GM12878 (cell line): ENCODE results near the gene RFXAP. TPM values are rescaled to one million over a fixed set of nuclear protein-coding genes. Genes with fewer than 3 reads are reported as not detected.

Source experiments
- ATAC-seq: fragments of 200-7000 bp; cut with Tn5 transposase; 3 replicates; pipeline ENCODE4 v1.9.1; 2020; ENCODE audit warnings: mild to moderate bottlenecking, moderate library complexity
- BruUV-seq: library from RNA; stranded (reverse); fragments of 400-500 nt; replicated peaks from 2 replicates; lab custom pipeline; 2021; lab: Mats Ljungman, UMichigan
- CTCF ChIA-PET: fragments of 300-600 bp; sonication (Branson Sonifier 250); formaldehyde crosslinking; extraction: SDS; loops from one replicate; lab custom pipeline; 2021; ENCODE audit warnings: inconsistent platforms; lab: Yijun Ruan, JAX
- POLR2A ChIA-PET: fragments of 350-600 bp; formaldehyde crosslinking; extraction: SDS; loops from one replicate; lab custom pipeline; 2021; ENCODE audit warnings: inconsistent platforms; lab: Charles Lee
- RAD21 ChIA-PET: fragments of 300-600 bp; sonication (Branson Sonifier 250); formaldehyde crosslinking; loops from one replicate; lab custom pipeline; 2023; ENCODE audit warnings: antibody characterized with exemption; ENCODE audit not compliant: unreplicated experiment; lab: Charles Lee
- SMC1A ChIA-PET: fragments of 300-600 bp; sonication (Branson Sonifier 250); formaldehyde crosslinking; loops from one replicate; lab custom pipeline; 2023; ENCODE audit not compliant: unreplicated experiment, uncharacterized antibody; lab: Charles Lee
- DNase-seq: peaks from one replicate; pipeline ENCODE4 v3.0.0-alpha.2; 2011; ENCODE audit warnings: low read depth, low spot score
- FAIRE-seq: peaks from 3 replicates; lab custom pipeline; 2011; peaks lifted over from hg19 to GRCh38; lab: Jason Lieb, UNC
- H2AFZ ChIP-seq: 2 replicates; pipeline ENCODE4 v1.6.0; 2011; ENCODE audit warnings: low read depth, low read length, control low read depth; ENCODE audit not compliant: control insufficient read depth
- H3K27ac ChIP-seq: 2 replicates; pipeline ENCODE4 v1.5.1; 2011; ENCODE audit warnings: control low read depth; ENCODE audit not compliant: control insufficient read depth, insufficient read depth
- H3K27me3 ChIP-seq, 2 experiments: replicated peaks in 1 of 2; 2 replicates each; pipeline versions ENCODE4 v1.6.0 to v1.6.1; 2011; ENCODE audit warnings: low read length in 1 of 2; ENCODE audit not compliant: control insufficient read depth in 2 of 2, insufficient read depth in 2 of 2
- H3K36me3 ChIP-seq, 2 experiments: 2 replicates each; pipeline ENCODE4 v1.5.1; 2011; ENCODE audit warnings: low read length in 1 of 2; ENCODE audit not compliant: control insufficient read depth in 2 of 2, insufficient read depth in 2 of 2
- H3K4me1 ChIP-seq: 2 replicates; pipeline ENCODE4 v1.6.1; 2011; ENCODE audit warnings: mild to moderate bottlenecking, low read length, moderate library complexity, mixed read lengths; ENCODE audit not compliant: control insufficient read depth, insufficient read depth
- H3K4me2 ChIP-seq: 2 replicates; pipeline ENCODE4 v1.6.0; 2011; ENCODE audit warnings: control low read depth; ENCODE audit not compliant: control insufficient read depth, insufficient read depth
- H3K4me3 ChIP-seq: fragments of 200-600 bp; sonication (generic); 2 replicates; pipeline ENCODE4 v1.5.1; 2016
- H3K79me2 ChIP-seq: 2 replicates; pipeline ENCODE4 v1.6.0; 2011; ENCODE audit warnings: low read length; ENCODE audit not compliant: control insufficient read depth, insufficient read depth
- H3K9ac ChIP-seq: 2 replicates; pipeline ENCODE4 v1.8.0; 2011; ENCODE audit warnings: low read length, control low read depth, mixed read lengths; ENCODE audit not compliant: control insufficient read depth, insufficient read depth
- H3K9me3 ChIP-seq: replicated peaks from 3 replicates; pipeline ENCODE4 v1.5.1; 2011; ENCODE audit warnings: mild to moderate bottlenecking, low read length; ENCODE audit not compliant: control insufficient read depth, insufficient read depth
- H4K20me1 ChIP-seq: 2 replicates; pipeline ENCODE4 v1.6.0; 2011; ENCODE audit not compliant: control insufficient read depth, insufficient read depth
- ATF7 ChIP-seq: fragments of 450-650 bp; IDR thresholded peaks from 2 replicates; pipeline ENCODE4 v1.6.1; 2016; ENCODE audit warnings: low read depth, mild to moderate bottlenecking
- CREB1 ChIP-seq: IDR thresholded peaks from 2 replicates; pipeline ENCODE4 v1.6.1; 2012; ENCODE audit warnings: low read depth, mild to moderate bottlenecking, inconsistent platforms
- ETV6 ChIP-seq, 2 experiments: fragments of 450-650 bp in 1 of 2; IDR thresholded peaks in 1 of 2; conservative IDR thresholded peaks in 1 of 2; 2 replicates each; pipeline ENCODE4 v1.6.1; 2014; ENCODE audit warnings: antibody characterized with exemption in 1 of 2, borderline replicate concordance in 1 of 2, low read depth in 1 of 2, mild to moderate bottlenecking in 1 of 2, moderate library complexity in 1 of 2
- HDAC6 ChIP-seq: fragments of 200-600 bp; sonication (generic); IDR thresholded peaks from one replicate; pipeline ENCODE4 v1.8.0; 2017; ENCODE audit warnings: antibody characterized with exemption; ENCODE audit not compliant: unreplicated experiment
- HSF1 ChIP-seq: fragments of 150-350 bp; IDR thresholded peaks from 2 replicates; pipeline ENCODE4 v1.6.1; 2014; ENCODE audit warnings: mild to moderate bottlenecking, low read depth, low read length
- KAT2A ChIP-seq: conservative IDR thresholded peaks from 2 replicates; pipeline ENCODE4 v1.6.1; 2011; ENCODE audit warnings: low read depth, low read length; ENCODE audit not compliant: control insufficient read depth
- NFXL1 ChIP-seq: fragments of 450-650 bp; IDR thresholded peaks from 2 replicates; pipeline ENCODE4 v1.6.1; 2017; ENCODE audit warnings: antibody characterized with exemption, mild to moderate bottlenecking, borderline replicate concordance
- PML ChIP-seq: IDR thresholded peaks from 2 replicates; pipeline ENCODE4 v1.6.1; 2012; ENCODE audit warnings: low read length, inconsistent platforms
- RB1 ChIP-seq: fragments of 450-650 bp; formaldehyde crosslinking; IDR thresholded peaks from 2 replicates; pipeline ENCODE4 v1.6.1; 2017; ENCODE audit warnings: mild to moderate bottlenecking, borderline replicate concordance
- SIN3A ChIP-seq: IDR thresholded peaks from 2 replicates; pipeline ENCODE4 v1.6.1; 2012; ENCODE audit warnings: low read depth, low read length, improper control_type of control experiment
- STAT3 ChIP-seq: IDR thresholded peaks from 2 replicates; pipeline ENCODE4 v1.6.1; 2011; ENCODE audit warnings: low read depth, low read length, improper control_type of control experiment
- TAF1 ChIP-seq: IDR thresholded peaks from 2 replicates; pipeline ENCODE4 v1.6.1; 2011; ENCODE audit warnings: mild to moderate bottlenecking, low read depth, low read length, borderline replicate concordance
- ZNF24 ChIP-seq: fragments of 450-650 bp; IDR thresholded peaks from 2 replicates; pipeline ENCODE4 v1.6.1; 2017; ENCODE audit warnings: antibody characterized with exemption, mild to moderate bottlenecking
- WGBS: methylation state at CpG from one replicate; pipeline ENCODE4 v1.1.6; 2016; ENCODE audit warnings: low lambda C conversion rate; ENCODE audit not compliant: insufficient replicate concordance, insufficient coverage; ENCODE audit errors: missing lambda C conversion rate; 5-methylcytosine and 5-hydroxymethylcytosine counted together
- in situ Hi-C: fragments of 300-500 bp; cut with MboI; formaldehyde crosslinking; loops from 9 replicates; pipeline ENCODE4 v1.14.3; 2018; ENCODE audit warnings: mixed read lengths
- intact Hi-C: fragments of 100-400 bp; cut with micrococcal nuclease; formaldehyde crosslinking; loops from one replicate; pipeline ENCODE4 v1.14.2; 2022; ENCODE audit not compliant: unreplicated experiment
- polyA plus RNA-seq, 11 experiments: library from polyadenylated mRNA; depleted of rRNA in 4 of 11; unstranded in 6 of 11; stranded (reverse) in 5 of 11; fragments of >200 nt; fragmentation: Nextera tagmentation in 4 of 11; fragmentation: Illumina TruSeq in 1 of 11; extraction: Ambion mirVana in 4 of 11; extraction: Trizol in 1 of 11; gene quantifications; 1 replicate in 1 of 11; 2 replicates in 10 of 11; pipeline versions ENCODE4 v1.2.1 to v1.2.3, GENCODE V29; 2011 to 2016; ENCODE audit warnings: inconsistent platforms in 2 of 11, missing spikeins in 2 of 11, low read depth in 1 of 11
- total RNA-seq, 4 experiments: library from RNA; depleted of rRNA in 3 of 4; stranded (reverse); fragments of >200 nt in 3 of 4; fragmentation: Illumina TruSeq in 1 of 4; extraction: Trizol in 1 of 4; gene quantifications; 2 replicates each; pipeline versions ENCODE4 v1.2.1 to v1.2.3, GENCODE V29; 2013 to 2021
- TF ChIP-seq, protein P1 (sequence below): fragments of 450-650 bp; IDR thresholded peaks from 2 replicates; pipeline ENCODE4 v1.6.1; 2017; ENCODE audit warnings: antibody characterized with exemption, mild to moderate bottlenecking, moderate library complexity

Gene RFXAP
- total and polyA plus RNA-seq, 10 of the 15 experiments (the other 5 are each of a cell fraction or from before 2014, with no cell fraction given), result 3.4 to 13.3 (median 7.7) TPM

- no peak for TF ChIP-seq HSF1
- TF ChIP-seq, all 136 proteins: peak for 0
Observed at GRCh38 chr13:36859259-36859658, 40.2 kb downstream of the RFXAP start (continued).

GRCh38 chr13:36862002-36862685 lies 43.1 kb downstream of the RFXAP start:
- Histone ChIP-seq H3K4me1 (no peaks in the 10 kb centered on the region), H3K9me3 (no peaks in the 10 kb centered on the region), H3K79me2 (no peaks in the 10 kb centered on the region)
- 38% methylated on average over 6 of the region's 6 CpGs for WGBS
- SMC1A ChIA-PET, result no interaction called here
- no peak for TF ChIP-seq ATF7
- no peak for TF ChIP-seq CREB1
- TF ChIP-seq SIN3A, result no peak
- no peak for TF ChIP-seq PML
- TF ChIP-seq STAT3, result no peak
- TF ChIP-seq HDAC6, result no peak
- no peak for TF ChIP-seq KAT2A
- TF ChIP-seq, protein P1, sequence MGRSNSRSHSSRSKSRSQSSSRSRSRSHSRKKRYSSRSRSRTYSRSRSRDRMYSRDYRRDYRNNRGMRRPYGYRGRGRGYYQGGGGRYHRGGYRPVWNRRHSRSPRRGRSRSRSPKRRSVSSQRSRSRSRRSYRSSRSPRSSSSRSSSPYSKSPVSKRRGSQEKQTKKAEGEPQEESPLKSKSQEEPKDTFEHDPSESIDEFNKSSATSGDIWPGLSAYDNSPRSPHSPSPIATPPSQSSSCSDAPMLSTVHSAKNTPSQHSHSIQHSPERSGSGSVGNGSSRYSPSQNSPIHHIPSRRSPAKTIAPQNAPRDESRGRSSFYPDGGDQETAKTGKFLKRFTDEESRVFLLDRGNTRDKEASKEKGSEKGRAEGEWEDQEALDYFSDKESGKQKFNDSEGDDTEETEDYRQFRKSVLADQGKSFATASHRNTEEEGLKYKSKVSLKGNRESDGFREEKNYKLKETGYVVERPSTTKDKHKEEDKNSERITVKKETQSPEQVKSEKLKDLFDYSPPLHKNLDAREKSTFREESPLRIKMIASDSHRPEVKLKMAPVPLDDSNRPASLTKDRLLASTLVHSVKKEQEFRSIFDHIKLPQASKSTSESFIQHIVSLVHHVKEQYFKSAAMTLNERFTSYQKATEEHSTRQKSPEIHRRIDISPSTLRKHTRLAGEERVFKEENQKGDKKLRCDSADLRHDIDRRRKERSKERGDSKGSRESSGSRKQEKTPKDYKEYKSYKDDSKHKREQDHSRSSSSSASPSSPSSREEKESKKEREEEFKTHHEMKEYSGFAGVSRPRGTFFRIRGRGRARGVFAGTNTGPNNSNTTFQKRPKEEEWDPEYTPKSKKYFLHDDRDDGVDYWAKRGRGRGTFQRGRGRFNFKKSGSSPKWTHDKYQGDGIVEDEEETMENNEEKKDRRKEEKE, result no peak
- no peak for TF ChIP-seq NFXL1
- TF ChIP-seq TAF1, result no peak
- no peak for TF ChIP-seq ZNF24
- TF ChIP-seq RB1, result no peak
- no peak for TF ChIP-seq ETV6 (conservative IDR thresholded peaks at IDR 0.05 in 1 of 2, IDR thresholded peaks at IDR 0.05 in 1 of 2; ENCODE audit: borderline replicate concordance in 1 of 2, low read depth in 1 of 2)
- TF ChIP-seq, all 136 proteins: peak for 0
- H3K27me3 ChIP-seq, result no peaks in the 10 kb centered on the region; a peak in 2 of 4 replicates
- in situ Hi-C loops, result no loop called here
- BruUV-seq, result no TSS peak
- H3K9ac ChIP-seq, result no peak overlapping the region
- ChIA-PET RAD21 (no interaction called here), CTCF (interaction anchor here (0.6 to 7.6 kb wide), 4 partner anchors 119 to 564 kb away, joined by 3 to 100 read pairs (median 3); no protein-coding TSS in a partner anchor), POLR2A (no interaction called here)
- ATAC-seq (no peak), FAIRE-seq (no peak), DNase-seq (no peak)
- no peaks in the 10 kb centered on the region for H3K36me3 ChIP-seq
- H3K4me2 ChIP-seq, result no peak overlapping the region
- intact Hi-C loops, result no loop called here
- no peak overlapping the region for H3K27ac ChIP-seq
- no peak overlapping the region for H2AFZ ChIP-seq
- H3K4me3 ChIP-seq, result no peak overlapping the region
- H4K20me1 ChIP-seq, result no peaks in the 10 kb centered on the region
